GM18519 (cell line): Measurements from ENCODE around the gene C22orf31.
"Not testable (repeated sequence)": the region's sequence is repeated elsewhere in the genome, so short reads cannot be mapped to it uniquely, and the experiment has no call there.

Experiments used
- ATAC-seq: cut with Tn5 transposase; IDR thresholded peaks from one replicate; pipeline ENCODE4 v1.9.1; 2021; ENCODE audit warnings: mild to moderate bottlenecking, moderate library complexity; ENCODE audit not compliant: unreplicated experiment, low FRiP score

C22orf31 gene

GRCh38 chr22:29061773-29062172, at the start of gene C22orf31:
TSS of gene C22orf31 (minus strand) at chr22:29061831. CDS start at chr22:29061792, 39 bp downstream.
- no peak for ATAC-seq

DNA sequence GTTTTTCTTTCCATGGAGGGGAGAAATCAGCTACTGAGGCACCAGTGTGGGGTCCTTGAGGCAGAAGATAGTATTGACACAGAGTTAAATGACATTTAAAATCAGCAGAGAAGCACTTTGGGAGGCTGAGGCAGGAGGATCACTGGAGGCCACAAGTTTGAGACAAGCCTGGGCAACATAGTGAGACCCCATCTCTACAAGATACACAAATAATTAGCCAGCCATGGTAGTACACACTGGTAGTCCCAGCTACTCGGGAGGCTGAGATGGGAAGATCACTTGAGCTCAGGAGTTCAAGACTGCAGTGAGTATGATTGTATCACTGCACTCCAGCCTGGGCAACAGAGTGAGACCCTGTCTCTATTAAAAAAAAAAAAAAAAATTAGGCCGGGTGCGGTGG, 49.3 kb upstream of the C22orf31 start:
- ATAC-seq: no peak

GRCh38 chr22:29109822-29110221, 48.2 kb upstream of the C22orf31 start:
- ATAC-seq: no peak

DNA sequence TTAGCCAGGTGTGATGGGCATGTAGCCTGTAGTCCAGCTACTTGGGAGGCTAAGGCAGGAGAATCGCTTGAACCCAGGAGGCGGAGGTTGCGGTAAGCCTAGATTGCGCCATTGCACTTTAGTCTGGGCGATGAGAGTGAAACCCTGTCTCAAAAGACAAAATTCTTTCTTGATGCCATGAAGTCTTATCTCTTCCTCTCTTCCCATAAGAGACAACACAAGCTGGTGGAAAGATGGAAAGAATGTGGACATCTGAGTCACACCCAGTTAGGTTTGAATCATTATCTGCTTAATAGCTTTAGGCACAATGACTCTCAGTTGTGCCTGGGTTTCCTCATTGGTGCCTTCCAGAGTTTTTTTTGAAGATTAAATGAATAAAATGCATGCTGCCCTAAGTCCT, 46.5 kb upstream of the C22orf31 start:
- no peak for ATAC-seq

DNA sequence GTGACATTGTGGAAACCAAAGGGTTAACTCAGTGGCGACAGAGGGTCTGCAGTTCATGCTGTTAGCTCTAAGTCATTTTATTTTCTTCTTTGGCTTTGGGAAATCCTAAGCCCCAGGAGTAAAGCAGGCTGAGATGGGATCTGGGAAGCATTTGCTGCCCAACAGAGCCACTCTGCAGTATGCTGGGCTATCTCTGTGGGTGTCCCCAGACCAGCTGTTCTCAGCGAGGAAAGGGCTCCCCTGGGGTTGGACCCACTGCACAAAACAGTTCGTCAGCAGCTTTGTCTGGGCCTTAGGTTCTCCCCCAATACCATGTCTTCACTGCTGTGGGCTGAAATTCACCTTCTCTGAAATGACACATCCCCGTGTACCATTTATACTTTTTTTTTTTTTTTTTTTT, 45.2 kb upstream of the C22orf31 start:
- ATAC-seq: no peak

DNA sequence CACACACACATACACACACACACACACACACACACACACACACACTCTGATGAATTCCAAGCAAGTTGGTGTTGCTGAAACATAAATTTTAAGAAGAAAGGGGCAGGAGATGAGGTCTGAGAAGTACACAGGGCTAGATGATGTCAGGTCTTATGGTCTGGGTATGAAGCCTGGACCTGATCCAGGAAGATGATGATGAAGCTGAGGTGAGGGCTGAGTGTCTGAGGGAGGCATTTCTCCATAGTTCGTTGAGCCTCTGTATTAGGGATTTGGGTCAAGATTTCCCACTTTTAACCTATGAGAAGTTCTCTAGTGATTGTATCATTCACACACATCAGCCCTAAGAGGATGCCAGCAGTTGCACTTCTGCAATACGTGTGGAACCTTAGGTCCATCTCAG, 43.8 kb upstream of the C22orf31 start:
- ATAC-seq: no peak

- no peak for ATAC-seq
Observed at GRCh38 chr22:29103121-29103520, 41.5 kb upstream of the C22orf31 start.

- no peak for ATAC-seq
Observed at GRCh38 chr22:29102300-29102699, 40.7 kb upstream of the C22orf31 start.

GRCh38 chr22:29098296-29098695, 36.7 kb upstream of the C22orf31 start:
- ATAC-seq: no peak

DNA sequence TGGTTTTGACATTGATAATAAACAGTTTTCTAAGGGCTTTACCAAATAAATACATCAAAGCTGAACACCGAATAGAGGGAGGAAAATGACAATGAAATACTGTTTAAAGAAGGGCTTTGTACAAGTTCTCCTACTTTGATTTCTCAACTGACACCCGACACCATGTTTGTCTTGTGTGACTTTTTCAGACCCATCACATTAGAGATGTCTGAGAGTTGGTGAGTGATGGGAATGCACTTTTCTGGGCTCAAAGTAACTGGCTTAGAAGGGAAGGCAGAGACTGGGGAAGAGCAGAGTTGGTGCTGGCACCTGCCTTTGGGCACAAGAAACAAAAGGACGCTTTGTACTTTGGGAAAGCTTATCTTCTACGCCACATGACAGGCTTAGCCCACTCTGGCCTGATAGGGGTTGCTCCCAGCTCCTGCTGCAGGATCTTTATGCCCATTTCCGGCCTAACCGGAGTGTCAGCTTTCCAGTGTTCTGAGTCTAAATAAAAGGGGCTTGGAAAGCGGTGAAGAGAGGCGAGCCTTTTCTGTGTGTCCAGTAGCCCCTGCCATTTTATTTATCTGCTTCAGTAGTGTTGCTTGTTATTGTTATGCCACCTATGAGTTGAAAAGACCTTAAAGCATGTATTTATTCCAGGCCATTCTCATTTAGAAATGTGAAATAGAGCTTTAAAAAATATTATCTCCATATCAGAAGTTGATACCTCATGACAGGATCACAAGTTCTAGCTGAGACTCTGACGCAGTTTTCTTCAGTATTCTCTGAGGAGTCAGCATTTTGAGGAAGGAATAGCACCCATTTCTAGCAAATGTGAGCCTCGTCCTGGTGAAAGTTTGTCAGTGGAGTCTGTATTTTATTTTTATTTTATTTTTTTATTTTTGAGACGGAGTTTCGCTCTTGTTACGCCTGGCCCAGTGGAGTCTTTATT, 35.4 kb upstream of the C22orf31 start:
- no peak for ATAC-seq

DNA sequence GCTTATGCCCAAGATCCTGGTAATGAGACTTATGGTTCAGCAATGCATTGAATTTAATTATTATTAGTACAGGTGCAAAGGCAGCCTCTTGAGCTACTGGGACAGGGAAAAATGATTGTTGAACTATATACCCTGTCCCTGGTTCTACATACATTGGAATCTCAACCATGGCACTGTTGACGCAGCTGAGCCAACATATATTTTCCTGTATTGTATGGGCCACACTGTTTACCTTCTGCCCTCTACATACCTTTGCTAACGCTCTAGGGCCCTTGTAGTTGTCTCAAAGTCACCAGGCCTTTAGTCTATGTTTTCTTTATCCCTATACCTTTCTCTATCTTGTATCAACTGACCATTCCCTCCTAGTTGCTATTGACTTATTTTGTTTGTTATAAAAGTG, 33.8 kb upstream of the C22orf31 start:
- no peak for ATAC-seq

DNA sequence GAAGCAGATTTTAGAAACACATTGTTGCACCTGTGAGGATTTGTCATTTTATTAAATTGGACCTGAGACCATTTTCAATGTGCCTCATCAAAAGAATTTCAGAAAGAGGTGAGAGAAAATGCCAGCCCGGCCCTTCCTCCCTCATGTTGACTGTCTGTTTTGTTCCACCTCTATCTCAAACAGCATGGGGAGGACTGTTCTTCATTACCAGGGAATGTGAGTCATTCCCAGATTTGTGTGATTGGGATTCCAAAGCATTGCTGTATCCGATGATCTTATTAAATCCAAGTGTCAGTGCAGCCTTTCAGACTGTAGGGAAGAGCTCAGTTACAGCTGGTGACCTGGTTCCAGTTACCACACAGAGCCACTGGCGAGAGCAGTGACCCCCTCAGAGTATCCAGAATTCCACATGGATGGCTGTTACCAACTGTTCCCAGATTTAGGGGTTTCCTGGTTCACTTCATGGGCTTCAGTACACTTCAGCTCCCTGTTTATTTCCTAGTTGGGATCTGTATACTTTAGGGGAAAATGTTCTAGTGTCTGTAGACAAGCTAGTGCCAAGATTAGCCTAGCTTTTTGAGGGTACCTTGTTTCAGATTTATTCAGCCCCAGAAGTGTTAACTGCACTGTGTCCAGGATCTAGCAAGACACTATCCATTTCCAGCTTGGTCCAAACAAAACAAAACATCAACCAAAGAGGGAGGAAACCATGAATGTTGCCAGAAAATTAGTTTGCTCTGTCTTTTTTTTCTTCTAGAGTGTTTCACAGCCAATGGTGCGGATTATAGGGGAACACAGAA, 32.1 kb upstream of the C22orf31 start:
- no peak for ATAC-seq

DNA sequence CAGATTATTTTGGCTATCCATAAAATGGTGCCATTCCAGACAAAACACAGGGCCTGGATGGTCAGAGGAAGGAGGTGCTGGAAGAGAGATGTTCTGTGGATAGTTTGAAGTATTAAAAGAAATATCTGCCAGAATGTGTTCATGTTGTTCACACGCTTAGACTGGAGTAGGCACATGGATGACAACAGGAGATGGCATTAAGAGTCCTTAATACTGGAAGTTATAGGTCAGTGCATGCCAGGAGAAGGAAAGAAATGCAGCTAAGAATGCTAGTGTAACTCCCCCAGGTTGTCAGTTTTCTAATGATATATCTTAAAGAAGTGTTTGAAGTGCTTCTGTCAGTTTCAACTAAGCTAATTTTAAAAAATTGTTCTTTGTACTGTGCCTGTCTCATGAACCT, 31.4 kb upstream of the C22orf31 start:
- no peak for ATAC-seq

GRCh38 chr22:29092243-29092642, 30.6 kb upstream of the C22orf31 start:
- ATAC-seq: no peak

DNA sequence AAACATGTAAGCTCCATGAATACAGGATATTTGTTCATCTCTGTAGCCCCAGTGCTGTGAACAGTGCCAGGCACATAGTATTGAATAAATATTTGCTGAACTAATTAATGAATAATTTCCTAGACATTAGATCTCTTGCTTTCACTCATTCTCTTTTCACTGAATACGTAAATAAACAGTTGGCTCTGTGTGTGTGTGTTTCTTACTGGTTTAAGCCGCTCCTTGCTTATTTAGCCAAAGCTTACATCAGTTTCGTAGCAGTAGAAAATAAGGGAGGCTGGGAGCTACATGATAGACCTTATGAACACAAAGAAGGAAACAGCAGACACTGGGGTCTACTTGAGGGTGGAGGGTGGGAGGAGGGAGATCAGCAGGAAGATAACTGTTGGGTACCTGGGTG, 28.4 kb upstream of the C22orf31 start:
- no peak for ATAC-seq

DNA sequence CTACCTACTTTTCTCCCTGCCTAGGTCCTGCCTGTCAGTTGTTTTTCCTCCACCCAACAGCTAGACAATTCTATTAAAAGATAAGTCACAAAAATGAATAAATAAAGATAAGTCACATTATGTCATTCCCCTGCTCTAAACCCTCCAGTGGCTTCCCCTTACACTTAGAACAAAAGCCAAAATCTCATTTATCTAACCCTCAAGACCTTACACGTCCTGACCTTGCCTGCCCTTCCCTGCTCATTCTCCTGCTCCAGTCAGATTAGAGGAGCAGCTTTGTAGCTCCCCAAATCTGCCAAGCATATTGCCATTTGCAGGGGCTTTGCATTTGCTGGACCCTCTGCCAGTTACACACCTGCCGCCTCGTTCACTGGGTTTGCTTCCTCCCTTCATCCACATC, 27.9 kb upstream of the C22orf31 start:
- ATAC-seq: no peak

DNA sequence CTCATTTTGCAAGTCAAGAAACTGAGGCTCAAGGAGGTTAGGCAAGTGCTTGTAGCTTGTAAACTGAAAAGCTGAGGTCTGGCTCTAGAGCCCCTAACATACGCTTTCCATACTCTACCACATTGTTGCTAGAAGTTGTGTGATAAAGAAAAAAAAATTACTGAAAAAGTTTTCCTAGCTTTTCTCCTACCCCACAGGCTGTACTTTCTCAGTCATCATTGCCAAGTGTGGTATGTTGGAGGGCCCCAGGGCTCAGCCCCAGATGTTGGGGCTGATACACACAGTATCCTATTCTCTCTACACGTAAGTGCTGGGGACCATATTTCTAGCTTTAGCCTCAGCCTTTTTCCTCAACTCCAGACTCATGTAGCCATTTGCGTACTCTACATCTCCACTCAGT, 27.2 kb upstream of the C22orf31 start:
- ATAC-seq: no peak

DNA sequence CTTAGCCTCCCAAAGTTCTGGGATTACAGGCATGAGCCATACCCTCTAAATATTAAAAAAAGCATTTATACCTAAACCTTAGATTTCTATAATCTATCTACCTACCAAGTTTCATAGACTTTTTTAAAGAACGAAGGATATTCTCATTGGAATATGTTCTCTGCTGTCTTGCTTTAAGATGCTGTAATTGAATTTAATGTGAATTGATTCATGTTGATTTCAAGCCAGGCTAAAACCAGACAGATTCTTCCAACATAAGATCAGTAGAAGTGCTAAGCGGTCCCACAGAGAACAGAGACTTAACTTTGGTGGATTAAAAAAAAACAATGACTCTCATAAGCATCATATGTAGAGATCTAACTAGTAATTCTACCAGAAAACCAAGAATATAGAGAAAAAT, 25.4 kb upstream of the C22orf31 start:
- ATAC-seq: no peak

GRCh38 chr22:29083933-29084591, 22.4 kb upstream of the C22orf31 start:
- ATAC-seq: no peak

GRCh38 chr22:29083576-29083932, 21.9 kb upstream of the C22orf31 start:
- not testable (repeated sequence) for ATAC-seq
